ENCODE data around the gene PFKM. TPM values are rescaled to one million over a fixed set of nuclear protein-coding genes. Genes with fewer than 3 reads are reported as not detected.
"Not testable (repeated sequence)": the region's sequence is repeated elsewhere in the genome, so short reads cannot be mapped to it uniquely, and the experiment has no call there.

The PFKM gene
- total and polyA plus RNA-seq, 2 donors (not counting 3 experiments of a cell fraction or from before 2014, with no cell fraction given): 53.4 to 74.4 TPM

- dilution Hi-C loops (cut with MboI; ENCODE audit: extremely low pct_ligation_motif_present, low sequenced_read_pairs): no loop called here
- no peaks in the 10 kb centered on the region for H4K20me1 ChIP-seq (replicated peaks; ENCODE audit: control insufficient read depth, extremely low read depth, insufficient read depth, low read length)
- H3K9ac ChIP-seq (replicated peaks; ENCODE audit: extremely low read depth, insufficient read depth, low read length): no peak overlapping the region
- H3K79me2 ChIP-seq (ENCODE audit: control insufficient read depth, insufficient read depth, low read length): peaks cover 22% of the 10 kb centered on the region
- H2AFZ ChIP-seq (ENCODE audit: low read depth, low read length): no peak overlapping the region
- TF ChIP-seq GATA2 (IDR thresholded peaks at IDR 0.05; ENCODE audit: insufficient read depth, insufficient read length, low read depth, low read length): no peak
- TF ChIP-seq POLR2A (IDR thresholded peaks at IDR 0.05; ENCODE audit: low read depth, low read length): no peak
- no peak for TF ChIP-seq FOS (IDR thresholded peaks at IDR 0.05; ENCODE audit: borderline replicate concordance, insufficient read depth, low read length)
- TF ChIP-seq, protein P1, sequence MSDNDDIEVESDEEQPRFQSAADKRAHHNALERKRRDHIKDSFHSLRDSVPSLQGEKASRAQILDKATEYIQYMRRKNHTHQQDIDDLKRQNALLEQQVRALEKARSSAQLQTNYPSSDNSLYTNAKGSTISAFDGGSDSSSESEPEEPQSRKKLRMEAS (IDR thresholded peaks at IDR 0.05; ENCODE audit: insufficient read depth, insufficient read length): no peak
- no peak for TF ChIP-seq MYC (IDR thresholded peaks at IDR 0.05; ENCODE audit: low read depth, low read length)
- TF ChIP-seq POLR2AphosphoS5 (IDR thresholded peaks at IDR 0.05; ENCODE audit: insufficient read depth, low read depth, low read length): no peak
- no peak for TF ChIP-seq EZH2 (IDR thresholded peaks at IDR 0.05; ENCODE audit: borderline replicate concordance, low read depth, low read length, severe bottlenecking)
- TF ChIP-seq JUN (IDR thresholded peaks at IDR 0.05; ENCODE audit: borderline replicate concordance, insufficient read depth, insufficient read length, low read depth): no peak
- TF ChIP-seq, protein P2, sequence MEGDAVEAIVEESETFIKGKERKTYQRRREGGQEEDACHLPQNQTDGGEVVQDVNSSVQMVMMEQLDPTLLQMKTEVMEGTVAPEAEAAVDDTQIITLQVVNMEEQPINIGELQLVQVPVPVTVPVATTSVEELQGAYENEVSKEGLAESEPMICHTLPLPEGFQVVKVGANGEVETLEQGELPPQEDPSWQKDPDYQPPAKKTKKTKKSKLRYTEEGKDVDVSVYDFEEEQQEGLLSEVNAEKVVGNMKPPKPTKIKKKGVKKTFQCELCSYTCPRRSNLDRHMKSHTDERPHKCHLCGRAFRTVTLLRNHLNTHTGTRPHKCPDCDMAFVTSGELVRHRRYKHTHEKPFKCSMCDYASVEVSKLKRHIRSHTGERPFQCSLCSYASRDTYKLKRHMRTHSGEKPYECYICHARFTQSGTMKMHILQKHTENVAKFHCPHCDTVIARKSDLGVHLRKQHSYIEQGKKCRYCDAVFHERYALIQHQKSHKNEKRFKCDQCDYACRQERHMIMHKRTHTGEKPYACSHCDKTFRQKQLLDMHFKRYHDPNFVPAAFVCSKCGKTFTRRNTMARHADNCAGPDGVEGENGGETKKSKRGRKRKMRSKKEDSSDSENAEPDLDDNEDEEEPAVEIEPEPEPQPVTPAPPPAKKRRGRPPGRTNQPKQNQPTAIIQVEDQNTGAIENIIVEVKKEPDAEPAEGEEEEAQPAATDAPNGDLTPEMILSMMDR (IDR thresholded peaks at IDR 0.05; ENCODE audit: extremely low read depth in 1 of 2, insufficient read depth in 1 of 2, low read depth in 1 of 2, low read length in 2 of 2): no peak
- FAIRE-seq: no peak
- H3K27me3 ChIP-seq (ENCODE audit: control insufficient read depth in 2 of 2, insufficient read depth in 2 of 2, low read length in 2 of 2): no peaks in the 10 kb centered on the region
- BruUV-seq (replicated peaks): no TSS peak
- no peak overlapping the region for H3K4me3 ChIP-seq (replicated peaks in 1 of 3; ENCODE audit: insufficient read depth in 1 of 3, low read depth in 1 of 3, low read length in 3 of 3)
- peaks cover 5 to 9% of the 10 kb centered on the region in 2 experiments for H3K36me3 ChIP-seq (ENCODE audit: control insufficient read depth in 2 of 2, extremely low read depth in 1 of 2, insufficient read depth in 2 of 2, low read length in 2 of 2)
- H3K9me1 ChIP-seq (replicated peaks; ENCODE audit: control insufficient read depth, extremely low read depth, insufficient read depth, low read length): no peaks in the 10 kb centered on the region
- H3K27ac ChIP-seq (ENCODE audit: insufficient read depth, low read depth, low read length): no peak overlapping the region
- ChIA-PET POLR2A (no interaction called here), CTCF (no interaction called here)
- peaks cover 12% of the 10 kb centered on the region for H3K4me1 ChIP-seq (ENCODE audit: control insufficient read depth, extremely low read depth, insufficient read depth, low read length)
- no peak overlapping the region for H3K4me2 ChIP-seq (ENCODE audit: insufficient read depth, low read length)
- DNase-seq (ENCODE audit: low read depth, low spot score): no peak
- intact Hi-C loops (cut with micrococcal nuclease): no loop called here
- no peaks in the 10 kb centered on the region for H3K9me3 ChIP-seq (replicated peaks; ENCODE audit: control insufficient read depth, insufficient read depth, low read length)
These were observed 4.0 kb downstream of the PFKM start for GRCh38 chr12:48123169-48123568.

DNA sequence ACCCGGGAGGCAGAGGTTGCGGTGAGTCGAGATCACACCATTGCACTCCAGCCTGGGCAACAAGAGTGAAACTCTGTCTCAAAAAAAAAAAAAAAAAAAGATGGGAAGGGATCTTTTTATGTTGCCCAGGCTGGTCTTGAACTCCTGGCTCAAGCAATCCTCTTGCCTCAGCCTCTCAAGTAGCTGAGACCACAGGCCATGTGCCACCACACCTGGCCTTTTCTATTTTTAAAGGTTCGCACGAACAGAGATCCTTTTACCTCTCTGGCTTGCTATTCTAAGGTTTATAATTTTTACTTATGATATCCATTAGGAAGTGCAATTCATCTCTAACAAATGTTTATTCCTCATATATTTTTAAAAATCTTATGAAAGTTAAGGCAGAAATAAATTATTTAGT, 6.4 kb downstream of the PFKM start:
- H4K20me1 ChIP-seq (replicated peaks; ENCODE audit: control insufficient read depth, extremely low read depth, insufficient read depth, low read length); intact Hi-C loops (cut with micrococcal nuclease); POLR2A ChIA-PET; BruUV-seq (replicated peaks); H3K9ac ChIP-seq (replicated peaks; ENCODE audit: extremely low read depth, insufficient read depth, low read length); dilution Hi-C loops (cut with MboI; ENCODE audit: extremely low pct_ligation_motif_present, low sequenced_read_pairs); H3K27me3 ChIP-seq (ENCODE audit: control insufficient read depth in 2 of 2, insufficient read depth in 2 of 2, low read length in 2 of 2); H3K4me2 ChIP-seq (ENCODE audit: insufficient read depth, low read length); H3K4me1 ChIP-seq (ENCODE audit: control insufficient read depth, extremely low read depth, insufficient read depth, low read length); H3K4me3 ChIP-seq (replicated peaks in 1 of 3; ENCODE audit: insufficient read depth in 1 of 3, low read depth in 1 of 3, low read length in 3 of 3); DNase-seq (ENCODE audit: low read depth, low spot score); FAIRE-seq; H3K27ac ChIP-seq (ENCODE audit: insufficient read depth, low read depth, low read length); H2AFZ ChIP-seq (ENCODE audit: low read depth, low read length); H3K9me1 ChIP-seq (replicated peaks; ENCODE audit: control insufficient read depth, extremely low read depth, insufficient read depth, low read length); H3K9me3 ChIP-seq (replicated peaks; ENCODE audit: control insufficient read depth, insufficient read depth, low read length): not testable (repeated sequence)
- peaks cover 13% of the 10 kb centered on the region for H3K79me2 ChIP-seq (ENCODE audit: control insufficient read depth, insufficient read depth, low read length)
- peaks cover 11 to 12% of the 10 kb centered on the region in 2 experiments for H3K36me3 ChIP-seq (ENCODE audit: control insufficient read depth in 2 of 2, extremely low read depth in 1 of 2, insufficient read depth in 2 of 2, low read length in 2 of 2)
- CTCF ChIA-PET: interaction anchor here (1.0 kb wide), 2 partner anchors 17 to 28 kb away, joined by 3 read pairs; no protein-coding TSS in a partner anchor
